Embryonic facial prominence (tissue), 1 donor: ENCODE measurements around the gene LGALS9C.
"Not testable (repeated sequence)": the region's sequence is repeated elsewhere in the genome, so short reads cannot be mapped to it uniquely, and the experiment has no call there.

Experiments used
- DNase-seq: peaks from one replicate; pipeline ENCODE4 v3.0.0-alpha.2; 2016; ENCODE audit errors: extremely low spot score

The LGALS9C gene

GRCh38 chr17:18528899-18529500, 52.4 kb downstream of the LGALS9C start:
- not testable (repeated sequence) for DNase-seq

GRCh38 chr17:18530405-18530804, 53.8 kb downstream of the LGALS9C start:
- DNase-seq: not testable (repeated sequence)

GRCh38 chr17:18542234-18542633, 65.6 kb downstream of the LGALS9C start:
- DNase-seq: not testable (repeated sequence)

- DNase-seq: not testable (repeated sequence)
These were observed 66.3 kb downstream of the LGALS9C start for GRCh38 chr17:18542907-18543306.
